Transverse colon (tissue), 4 donors: ENCODE data around the gene MACROD1.

Source experiments
- EP300 ChIP-seq: sonication (generic); formaldehyde crosslinking; IDR thresholded peaks from one replicate; pipeline ENCODE4 v1.6.1; 2017; ENCODE audit warnings: antibody characterized with exemption, low read depth
- POLR2A ChIP-seq: fragments of 450-650 bp; IDR thresholded peaks from one replicate; pipeline ENCODE4 v1.6.1; 2016; ENCODE audit warnings: antibody characterized with exemption, mild to moderate bottlenecking, moderate library complexity
- POLR2AphosphoS5 ChIP-seq, 3 donors: sonication (generic); formaldehyde crosslinking; IDR thresholded peaks; one replicate each; pipeline ENCODE4 v1.6.1; 2016; ENCODE audit warnings: antibody characterized with exemption in 3 of 3
- TF ChIP-seq, protein P1 (sequence below), 5 experiments: fragments of 200-600 bp in 3 of 5; fragments of 450-650 bp in 2 of 5; sonication (generic) in 3 of 5; IDR thresholded peaks; 1 replicate in 2 of 5; 2 replicates in 3 of 5; pipeline ENCODE4 v1.5.1; 2016 to 2017; ENCODE audit warnings: antibody characterized with exemption in 5 of 5, inconsistent platforms in 3 of 5, mild to moderate bottlenecking in 2 of 5, moderate library complexity in 1 of 5

DNA sequence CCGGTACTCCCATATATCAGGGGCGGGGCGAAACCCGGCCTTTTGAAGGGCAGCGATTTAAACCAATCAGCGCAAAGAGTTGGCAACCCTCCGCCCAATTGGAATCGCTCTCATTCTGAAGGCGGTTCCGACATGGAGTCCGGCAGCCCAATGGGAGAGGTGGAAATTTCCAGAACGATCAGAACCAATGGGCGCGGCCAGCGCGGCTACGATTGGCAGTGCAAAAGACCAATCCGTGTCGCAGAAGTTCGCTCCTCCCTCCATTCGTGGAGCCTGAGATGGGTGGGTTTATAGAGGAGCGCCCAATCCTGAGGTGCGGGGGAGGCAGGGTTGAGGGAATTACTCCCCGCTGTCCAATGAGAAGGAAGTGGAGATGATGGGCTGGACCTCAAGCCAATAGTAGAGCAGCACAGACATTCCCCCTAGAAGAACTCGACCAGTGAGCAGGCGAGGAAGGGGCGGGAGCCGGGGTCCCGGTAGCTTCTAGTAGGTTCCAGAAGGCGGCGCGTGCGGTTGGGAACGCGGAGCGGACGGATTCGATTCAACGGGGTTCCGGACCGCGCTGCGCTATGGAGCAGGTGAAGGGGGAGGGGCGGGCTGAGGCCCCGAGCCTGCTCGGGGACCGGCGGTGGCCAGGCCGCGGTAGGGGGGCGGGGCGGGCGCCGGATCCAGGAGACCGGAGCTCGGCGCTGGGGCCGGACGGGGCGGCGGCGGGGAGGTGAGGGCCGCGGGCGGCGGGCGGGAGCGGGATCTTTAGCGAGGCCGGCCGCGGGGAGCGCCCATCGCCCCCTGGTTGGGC lies 20.0 kb upstream of the MACROD1 start, which contains the start of gene STIP1:
- TF ChIP-seq, protein P1, sequence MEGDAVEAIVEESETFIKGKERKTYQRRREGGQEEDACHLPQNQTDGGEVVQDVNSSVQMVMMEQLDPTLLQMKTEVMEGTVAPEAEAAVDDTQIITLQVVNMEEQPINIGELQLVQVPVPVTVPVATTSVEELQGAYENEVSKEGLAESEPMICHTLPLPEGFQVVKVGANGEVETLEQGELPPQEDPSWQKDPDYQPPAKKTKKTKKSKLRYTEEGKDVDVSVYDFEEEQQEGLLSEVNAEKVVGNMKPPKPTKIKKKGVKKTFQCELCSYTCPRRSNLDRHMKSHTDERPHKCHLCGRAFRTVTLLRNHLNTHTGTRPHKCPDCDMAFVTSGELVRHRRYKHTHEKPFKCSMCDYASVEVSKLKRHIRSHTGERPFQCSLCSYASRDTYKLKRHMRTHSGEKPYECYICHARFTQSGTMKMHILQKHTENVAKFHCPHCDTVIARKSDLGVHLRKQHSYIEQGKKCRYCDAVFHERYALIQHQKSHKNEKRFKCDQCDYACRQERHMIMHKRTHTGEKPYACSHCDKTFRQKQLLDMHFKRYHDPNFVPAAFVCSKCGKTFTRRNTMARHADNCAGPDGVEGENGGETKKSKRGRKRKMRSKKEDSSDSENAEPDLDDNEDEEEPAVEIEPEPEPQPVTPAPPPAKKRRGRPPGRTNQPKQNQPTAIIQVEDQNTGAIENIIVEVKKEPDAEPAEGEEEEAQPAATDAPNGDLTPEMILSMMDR (IDR thresholded peaks at IDR 0.05): peak in 4 of 5 experiments; percentile 22 to 49 (median 40)
- TF ChIP-seq POLR2AphosphoS5 (IDR thresholded peaks at IDR 0.05): peak; percentile 87 to 97 (median 94)
- no peak for TF ChIP-seq EP300
- no peak for TF ChIP-seq POLR2A
